Activated CD4-positive, CD25-positive, alpha-beta regulatory T cell treated with anti-CD3 and anti-CD28 coated beads, Interleukin-2, amount 50 U/mL, for 24 hours (primary cell): ENCODE data around the gene DNAJA3.
"Not testable (repeated sequence)": the region's sequence is repeated elsewhere in the genome, so short reads cannot be mapped to it uniquely, and the experiment has no call there.

Source experiments
- ATAC-seq, 2 donors: fragments of 150-1000 bp; cut with Tn5 transposase; one replicate each; pipeline ENCODE4 v1.10.0; 2021; ENCODE audit warnings: mild to moderate bottlenecking in 1 of 2, moderate library complexity in 1 of 2

Gene DNAJA3

DNA sequence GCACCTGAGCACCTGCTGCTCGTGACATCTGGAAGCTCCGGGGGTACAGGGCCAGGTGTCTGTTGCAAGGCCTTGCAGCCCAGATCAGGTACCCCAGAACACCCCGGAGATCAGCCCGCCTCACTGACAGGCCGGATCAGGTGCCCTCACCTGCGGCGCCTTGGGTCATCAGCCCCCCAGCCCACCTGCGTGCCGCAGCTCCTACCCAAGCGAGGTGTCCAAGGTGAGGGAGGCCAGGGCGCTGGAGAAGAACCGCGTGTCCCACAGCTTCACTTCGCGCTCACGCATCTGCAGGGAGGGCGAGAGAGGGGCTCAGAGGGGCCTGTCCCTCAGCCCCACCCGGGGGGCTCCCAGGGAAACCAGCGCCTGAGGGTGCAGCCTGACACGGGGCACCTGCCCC lies 37.9 kb upstream of the DNAJA3 start:
- no peak for ATAC-seq

DNA sequence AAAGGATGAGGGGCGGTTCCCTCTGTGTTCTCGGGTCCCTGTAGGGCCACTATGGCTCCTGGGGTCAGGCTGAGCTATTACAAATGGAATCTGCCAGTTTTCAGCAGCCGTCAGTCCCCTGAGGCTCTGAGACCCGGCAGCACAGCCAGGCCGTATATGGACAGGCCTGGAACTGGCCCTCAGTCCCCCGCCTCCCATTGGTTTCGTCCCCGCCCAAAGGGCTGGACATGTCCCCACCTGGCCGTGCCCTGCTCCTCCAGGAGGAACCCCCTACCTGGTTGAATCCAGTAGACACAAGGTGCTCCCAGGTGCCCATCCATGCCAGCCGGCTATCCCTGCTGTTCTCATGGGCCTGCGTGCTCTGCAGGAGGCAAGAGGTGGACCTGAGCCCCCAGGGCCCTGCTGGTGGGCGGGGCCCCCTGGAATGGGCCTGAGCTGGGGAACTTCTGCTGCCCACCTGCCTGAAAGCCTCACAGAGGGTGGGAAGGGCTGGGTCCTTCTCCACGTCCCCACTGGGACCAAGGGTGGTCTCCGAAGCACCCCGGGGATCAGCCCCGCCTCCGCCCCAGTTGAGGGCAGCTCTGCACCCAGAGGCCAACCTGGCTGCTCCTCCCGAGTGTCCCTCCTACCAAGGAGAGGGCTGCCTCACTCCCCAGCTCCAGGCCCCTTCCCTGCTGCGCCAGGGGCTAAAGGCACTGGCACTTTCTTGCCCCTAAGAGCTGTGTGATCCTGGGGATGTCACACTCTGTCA lies 37.2 kb upstream of the DNAJA3 start:
- ATAC-seq = no peak

DNA sequence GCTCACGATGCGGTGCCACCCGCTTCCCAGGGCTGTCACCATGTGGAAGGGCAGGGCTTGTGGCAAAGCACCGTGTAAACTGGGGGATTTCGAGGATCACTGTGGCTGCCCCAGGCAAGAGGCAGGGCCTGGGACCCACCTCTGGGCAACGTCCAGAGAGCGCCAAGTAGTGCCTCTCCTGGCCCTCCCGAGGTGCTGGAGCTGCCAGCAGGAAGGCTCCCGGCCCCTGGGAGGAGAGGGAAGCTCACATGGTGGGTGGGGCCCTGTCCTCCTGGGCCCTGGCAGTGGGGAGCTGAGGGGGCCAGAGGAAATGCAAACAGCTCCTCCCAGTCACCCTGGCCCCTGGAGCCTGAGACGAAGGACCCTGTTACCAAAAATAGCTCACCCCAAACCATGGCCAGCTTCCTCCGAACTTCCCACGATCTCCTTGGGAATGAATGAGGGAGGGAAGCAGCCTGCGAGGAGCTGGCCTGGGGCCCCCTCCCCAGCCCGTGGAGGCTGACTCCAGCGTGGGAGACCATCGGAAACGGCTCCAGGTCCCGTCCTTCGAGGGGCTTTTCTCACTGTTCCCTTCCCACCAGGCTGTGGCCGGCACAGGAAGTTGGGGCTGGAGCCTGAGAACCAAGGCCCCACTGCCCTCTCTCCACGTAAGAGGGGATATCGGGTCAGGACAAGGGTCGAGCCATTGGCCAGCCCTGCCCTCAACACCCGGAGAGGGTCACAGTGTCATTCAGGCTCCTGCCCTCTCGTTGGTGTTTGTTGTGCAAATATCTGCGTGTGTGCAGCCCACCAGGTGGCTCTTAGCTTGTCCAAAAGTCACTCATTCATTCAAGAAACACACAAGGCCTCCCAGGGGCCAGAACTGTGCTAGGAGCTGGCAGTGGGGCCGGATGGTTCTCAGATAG lies 36.4 kb upstream of the DNAJA3 start:
- ATAC-seq = no peak

DNA sequence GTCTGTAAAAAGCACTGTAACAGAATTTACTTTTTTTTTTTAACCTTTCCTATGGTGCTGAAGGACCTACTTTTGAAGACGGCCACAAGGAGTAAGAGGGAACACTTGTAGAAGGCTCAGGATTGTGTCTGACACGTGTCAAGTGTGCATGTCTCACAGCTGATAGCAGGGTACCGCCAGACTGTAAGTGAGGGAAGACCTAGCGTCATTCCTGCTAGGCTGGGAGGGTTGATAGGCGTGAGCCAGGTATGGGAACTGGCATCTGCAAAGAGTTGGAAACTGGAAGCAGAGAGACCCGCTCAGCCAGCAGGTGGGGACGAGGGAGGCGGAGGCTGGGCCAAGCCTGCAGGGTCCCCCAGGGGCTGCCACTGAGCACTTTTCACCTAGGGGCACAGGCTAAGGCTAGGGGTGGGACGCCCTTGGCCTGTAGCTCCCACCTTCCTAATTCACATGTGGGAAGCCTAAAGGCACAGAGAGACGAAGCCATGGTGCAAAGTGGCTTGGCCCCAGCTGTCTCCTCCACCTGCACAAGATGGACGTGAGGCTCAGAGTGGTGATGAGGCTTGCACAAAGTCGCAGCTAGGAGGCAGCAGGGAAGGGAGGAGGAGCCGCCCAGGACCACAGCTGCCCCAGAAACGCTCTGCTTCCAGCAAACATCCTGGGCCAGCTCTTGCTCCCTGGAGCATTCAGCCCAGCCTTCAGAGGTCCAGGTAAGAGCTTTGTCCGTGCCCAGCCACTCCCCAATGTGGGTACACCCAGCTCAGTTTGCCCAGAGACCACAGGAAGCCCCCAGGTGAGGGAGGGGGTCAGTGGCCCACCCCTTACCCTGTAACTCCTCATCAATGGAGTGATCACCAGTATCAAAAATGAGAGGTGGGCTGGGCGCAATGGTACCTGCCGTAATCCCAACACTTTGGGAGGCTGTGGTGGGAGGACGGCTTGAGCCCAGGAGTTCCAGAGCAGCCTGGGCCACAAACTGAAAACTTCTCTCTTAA lies 35.1 kb upstream of the DNAJA3 start:
- ATAC-seq = no peak

DNA sequence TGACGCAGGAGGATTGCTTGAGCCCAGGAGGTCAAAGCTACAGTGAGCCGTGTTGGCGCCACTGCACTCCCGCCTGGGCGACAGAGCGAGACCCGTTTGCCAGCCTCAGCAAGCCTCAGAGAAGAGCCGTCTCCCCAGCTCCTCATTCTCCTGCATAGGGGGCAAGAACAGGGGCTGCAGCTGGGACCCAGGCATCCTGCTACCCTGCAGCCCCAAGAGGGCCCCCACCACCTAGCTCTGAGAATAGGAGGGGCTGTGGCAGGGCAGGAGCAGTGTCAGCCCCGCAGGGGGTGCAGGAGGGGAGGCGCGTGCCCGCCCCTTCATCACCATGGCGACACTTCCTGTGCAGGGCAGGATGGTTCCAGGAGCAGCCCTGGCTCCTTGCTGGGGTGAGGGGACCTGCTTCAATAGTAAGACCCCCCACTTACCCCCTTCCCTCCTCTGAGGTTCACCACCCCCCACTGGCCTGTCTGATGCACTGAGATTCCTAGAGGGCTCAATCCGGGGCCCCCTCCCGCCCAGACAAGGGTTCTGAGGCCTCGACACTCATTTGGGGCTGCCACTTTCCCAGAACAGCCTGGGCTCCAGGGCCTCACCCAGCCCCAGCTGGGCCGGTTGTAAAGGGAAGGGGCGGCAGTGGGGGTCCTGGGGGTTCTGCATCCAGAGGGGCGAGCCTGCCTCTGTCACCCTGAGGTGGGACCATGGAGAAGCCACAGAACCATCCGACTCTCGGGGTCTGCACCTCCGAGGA lies 33.9 kb upstream of the DNAJA3 start:
- ATAC-seq = no peak

DNA sequence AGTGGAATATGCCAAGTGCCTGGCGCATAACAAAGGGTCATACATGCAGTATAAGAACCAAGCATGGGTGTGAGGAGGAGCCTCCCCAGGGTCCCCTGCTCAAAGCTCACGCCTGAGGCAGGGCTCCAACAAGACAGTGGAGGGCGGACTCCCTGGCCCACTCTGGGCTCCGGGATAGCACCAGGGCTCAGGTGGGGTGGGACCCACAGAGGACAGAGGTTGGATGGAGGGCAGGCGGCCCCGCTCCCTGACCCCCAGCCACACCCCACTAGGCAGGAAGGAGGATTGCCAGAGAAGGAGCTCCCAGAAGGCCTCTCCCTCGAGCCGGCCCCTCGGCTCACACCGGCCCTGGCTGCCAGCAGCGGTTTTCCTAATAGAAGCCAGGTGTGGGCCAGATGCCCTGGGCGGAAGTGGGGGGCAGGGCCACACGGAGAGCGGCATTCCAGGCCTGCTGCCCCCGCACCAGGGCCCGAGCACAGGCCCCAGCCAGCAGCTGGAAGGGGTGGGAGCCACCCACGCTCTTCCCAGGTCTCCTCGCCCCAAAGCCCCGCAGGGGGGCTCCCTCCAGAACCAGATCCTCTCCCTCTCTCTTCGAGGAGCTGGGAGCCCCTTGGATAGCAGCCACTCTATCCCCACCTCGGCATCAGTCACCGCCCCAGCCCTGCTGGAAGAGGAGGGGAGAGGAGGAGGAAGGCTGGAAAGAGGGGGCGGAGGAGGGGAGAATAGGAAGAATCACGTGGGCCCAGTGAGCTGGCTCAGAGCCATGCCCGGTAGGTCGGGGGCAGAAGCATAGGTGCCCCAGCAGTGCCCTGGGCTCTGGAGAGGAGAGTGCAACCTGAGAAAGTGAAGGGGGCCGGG lies 33.1 kb upstream of the DNAJA3 start:
- no peak for ATAC-seq

DNA sequence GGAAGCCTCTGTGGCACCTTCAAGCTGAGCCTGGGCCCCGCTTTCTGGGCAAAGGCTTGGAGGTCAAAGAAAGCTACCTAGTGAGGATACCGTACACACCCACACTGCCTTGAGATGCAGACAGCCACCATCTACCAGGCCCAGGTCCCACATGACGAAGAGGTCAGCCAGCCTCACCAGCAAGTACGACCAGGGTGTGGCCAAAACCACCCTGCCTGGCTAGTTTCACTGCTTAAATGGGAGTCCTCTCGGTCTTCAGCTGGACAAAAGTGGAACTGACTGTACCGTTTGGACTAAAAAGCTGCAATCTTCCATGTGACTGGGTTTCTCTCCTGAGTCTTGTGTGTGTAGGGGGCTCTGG lies 32.4 kb upstream of the DNAJA3 start:
- ATAC-seq = no peak

DNA sequence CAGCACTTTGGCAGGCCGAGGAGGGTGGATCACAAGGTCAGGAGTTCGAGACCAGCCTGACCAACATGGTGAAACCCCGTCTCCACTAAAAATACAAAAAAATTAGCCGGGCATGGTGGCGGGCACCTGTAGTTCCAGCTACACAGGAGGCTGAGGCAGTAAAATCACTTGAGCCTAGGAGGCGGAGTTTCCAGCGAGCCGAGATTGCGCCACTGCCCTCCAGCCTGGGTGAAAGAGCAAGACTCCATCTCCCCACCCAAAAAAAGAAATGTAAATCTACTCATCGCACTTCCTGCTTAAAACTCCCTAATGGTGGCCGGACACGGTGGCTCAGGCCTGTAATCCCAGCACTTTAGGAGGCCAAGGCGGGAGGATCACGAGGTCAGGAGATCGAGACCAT lies 31.8 kb upstream of the DNAJA3 start:
- ATAC-seq = not testable (repeated sequence)

DNA sequence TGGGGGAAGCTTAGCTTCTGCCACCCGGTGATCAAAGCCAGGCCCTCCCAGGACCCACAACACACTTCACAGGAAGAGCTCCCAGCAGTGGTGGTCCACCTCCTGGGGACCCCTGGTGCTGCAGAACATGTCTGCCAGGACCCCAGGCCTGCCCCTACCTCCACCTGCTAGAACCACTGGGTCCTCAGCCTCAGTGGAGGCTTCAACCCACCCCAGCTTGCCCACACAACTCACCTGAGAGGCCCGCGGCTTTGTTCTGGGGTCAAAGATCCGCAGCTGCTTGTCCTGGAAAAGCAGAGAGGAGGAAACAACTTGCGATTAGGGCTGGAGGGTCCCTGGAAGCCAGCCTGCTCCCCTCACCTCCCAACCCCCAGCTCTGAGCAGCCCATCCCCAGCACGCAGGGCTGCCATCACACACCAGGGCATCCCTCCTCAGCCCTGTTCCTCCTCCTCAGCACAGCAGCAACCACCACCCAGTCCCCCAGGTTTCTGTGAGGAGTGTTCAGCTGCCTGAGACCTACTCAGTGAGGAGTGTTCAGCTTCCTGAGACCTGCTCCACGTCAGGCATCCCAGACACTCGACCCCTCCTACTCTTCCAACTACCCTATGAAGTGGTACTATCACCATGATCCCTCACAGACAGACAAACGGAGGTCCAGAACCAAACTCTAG lies 30.5 kb upstream of the DNAJA3 start:
- no peak for ATAC-seq

DNA sequence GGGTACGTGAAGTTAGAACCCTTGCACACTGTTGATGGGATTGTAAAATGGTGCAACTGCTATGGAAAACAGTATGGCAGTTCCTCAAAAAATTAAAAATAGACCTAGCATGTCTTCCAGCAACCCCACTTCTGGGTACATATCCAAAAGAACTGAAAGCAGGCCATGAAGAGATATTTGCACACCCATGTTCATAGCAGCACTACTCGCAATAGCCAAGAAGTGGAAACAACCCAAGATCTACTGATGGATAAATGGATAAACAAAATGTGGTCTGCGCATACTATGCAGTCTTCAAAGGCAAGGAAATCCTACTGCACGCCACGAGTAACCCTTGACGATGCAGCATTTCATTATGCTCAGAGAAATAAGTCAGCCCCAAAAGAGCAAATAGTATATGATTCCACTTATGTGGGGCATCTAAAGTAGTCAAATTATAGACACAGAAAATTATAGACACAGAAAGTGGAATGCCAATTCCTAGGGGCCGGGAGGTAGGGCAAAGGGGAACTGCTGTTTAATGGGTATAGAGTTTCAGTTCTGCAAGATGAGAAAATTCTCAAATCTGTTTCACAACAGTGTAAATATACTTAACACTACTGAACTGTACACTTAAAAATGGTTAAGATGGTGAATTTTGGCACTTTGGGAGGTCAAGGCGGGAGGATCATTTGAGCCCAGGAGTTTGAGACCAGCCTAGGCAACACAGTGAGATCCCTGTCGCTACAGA lies 26.5 kb upstream of the DNAJA3 start:
- no peak for ATAC-seq

DNA sequence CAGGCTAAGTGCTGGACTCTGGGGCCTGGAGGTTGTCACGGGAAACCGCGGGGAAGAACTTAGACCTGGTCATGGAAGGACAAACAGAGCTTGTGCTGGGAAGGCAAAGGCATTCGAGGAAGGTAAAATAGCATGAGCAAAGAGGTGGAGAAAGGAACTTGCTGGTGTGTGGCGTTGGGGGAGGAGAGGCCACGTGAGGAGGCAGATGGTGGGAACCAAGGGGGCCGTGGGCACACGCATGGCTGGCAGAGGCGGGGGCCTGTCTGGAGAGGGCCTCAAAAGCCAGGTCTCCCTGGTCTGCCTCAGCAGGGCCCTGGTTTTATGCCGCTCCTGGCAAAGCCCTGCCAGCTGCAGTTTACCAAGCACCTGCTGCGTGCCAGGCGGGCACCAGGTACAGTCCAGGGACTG lies 24.6 kb upstream of the DNAJA3 start:
- no peak for ATAC-seq

DNA sequence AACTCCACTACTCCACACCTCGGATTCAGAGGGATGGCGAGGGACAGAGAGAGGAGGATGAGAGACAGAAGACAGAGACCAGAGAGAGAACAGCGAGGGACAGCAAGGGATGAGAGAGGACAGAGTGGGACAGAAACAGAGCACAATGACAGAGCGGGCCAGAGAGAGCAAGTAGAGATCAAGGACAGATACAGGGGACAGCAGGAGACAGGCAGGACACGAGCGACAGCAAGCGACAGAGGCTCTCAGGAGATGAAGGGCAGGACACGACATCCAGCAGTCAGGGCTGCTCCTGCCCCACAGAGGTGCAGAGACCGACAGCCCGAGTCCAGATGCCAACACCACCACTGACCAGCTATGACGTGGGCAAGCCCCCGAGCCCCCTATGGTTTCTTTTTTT lies 24.2 kb upstream of the DNAJA3 start:
- ATAC-seq = no peak

DNA sequence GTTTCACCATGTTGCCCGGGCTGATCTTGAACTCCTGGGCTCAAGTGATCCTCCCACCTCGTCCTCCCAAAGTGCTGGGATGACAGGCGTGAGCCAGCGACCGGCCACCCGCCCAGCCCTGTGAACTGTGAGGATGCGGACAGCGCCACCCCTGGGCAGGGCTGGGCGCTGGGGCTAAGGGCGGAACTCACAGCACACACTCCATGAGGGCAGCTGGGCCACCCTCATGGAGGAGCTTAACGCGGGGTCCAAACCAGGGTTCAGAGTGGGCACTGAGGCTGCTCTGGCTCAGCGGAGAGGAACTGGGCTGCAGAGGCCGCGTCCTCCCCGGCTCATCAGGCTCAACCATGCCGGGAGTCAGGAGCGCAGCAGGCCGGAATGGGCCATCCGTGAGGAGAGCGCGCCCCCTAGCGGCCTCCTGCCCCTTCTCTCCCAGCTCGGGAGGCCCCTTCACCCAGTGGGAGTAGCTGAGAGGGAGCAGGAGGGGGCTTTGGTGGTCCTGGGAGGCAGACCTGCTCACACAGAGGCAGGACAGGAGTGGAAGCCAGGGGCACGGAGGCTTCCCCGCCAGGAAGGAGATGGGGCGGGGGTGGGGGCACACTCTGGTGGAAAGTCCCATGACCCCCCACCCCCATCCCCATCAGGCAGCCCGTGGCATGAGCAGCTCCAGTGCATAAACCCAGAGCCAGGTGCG lies 23.1 kb upstream of the DNAJA3 start:
- ATAC-seq = peak; percentile 67 to 86

DNA sequence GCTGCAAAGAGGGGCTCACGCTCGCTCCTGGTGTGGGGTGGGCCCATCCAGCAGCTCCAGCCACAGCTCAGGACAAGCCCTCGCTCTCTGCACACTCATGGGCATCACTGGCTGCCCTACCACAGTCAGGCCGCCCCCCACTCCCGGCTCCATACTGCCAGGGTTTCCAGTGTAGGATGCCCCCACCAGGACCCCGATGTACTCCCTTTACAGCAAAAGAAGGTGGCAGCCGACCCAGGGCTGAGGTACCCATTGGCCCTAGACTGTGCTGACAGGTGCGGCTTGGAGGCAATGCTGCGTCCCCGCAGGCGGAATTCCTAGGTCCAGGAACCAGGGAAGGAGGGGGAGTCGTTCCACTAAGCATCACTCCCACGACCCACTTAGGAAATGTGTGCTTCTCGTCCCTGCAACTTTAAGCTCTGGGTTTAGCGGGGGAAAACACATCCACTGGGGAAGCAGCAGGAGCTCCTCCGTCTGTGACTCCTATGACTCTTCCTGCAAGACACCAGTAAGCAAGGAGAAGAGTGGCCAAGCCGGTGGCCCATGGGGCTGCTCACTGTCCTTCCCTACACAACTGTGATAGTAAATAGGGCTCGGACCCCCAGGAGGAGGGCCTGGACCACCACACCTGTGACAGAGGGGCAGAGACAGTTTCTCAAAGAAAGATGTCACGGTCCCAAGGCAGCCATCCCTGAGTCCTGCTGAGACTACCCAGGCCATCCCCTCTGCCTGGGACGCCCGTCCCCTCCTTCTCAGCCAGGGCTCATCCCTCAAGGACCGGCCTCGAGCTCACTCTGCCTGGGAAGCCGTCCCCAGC lies 22.3 kb upstream of the DNAJA3 start:
- no peak for ATAC-seq

DNA sequence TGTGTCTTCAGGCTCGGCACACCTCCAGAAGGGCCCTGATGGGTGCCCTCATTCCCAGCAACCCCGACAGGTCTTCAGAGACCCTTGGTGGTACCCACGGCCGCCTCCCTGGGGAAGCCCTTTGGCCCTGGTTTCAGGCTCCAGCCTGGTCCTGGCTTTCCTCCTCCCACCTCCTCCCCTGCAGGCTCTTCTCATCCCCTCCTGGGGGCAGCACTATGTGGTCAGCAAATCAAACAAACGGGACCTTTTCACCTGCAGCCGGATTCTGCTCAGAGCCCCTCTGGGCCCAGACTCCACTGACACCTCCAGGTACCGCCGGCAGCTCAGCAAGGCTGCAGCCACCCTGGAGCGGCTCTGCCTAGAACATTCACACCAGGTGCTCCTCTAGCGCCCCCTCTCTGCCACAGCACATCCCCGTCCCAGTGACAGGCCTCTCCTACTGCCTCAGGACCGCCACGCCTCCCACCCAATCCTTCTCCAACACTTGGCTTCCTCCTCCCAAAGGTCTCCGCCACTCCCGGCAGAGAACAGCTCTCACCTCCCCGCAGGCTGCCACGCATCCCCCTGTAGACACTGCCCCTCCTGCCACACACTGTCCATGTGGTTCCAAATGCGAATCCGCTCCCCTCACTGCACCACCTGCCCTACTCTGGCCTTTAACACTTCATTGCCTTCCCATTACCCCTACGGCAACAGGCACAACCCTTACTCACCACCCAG lies 21.3 kb upstream of the DNAJA3 start:
- ATAC-seq = no peak

DNA sequence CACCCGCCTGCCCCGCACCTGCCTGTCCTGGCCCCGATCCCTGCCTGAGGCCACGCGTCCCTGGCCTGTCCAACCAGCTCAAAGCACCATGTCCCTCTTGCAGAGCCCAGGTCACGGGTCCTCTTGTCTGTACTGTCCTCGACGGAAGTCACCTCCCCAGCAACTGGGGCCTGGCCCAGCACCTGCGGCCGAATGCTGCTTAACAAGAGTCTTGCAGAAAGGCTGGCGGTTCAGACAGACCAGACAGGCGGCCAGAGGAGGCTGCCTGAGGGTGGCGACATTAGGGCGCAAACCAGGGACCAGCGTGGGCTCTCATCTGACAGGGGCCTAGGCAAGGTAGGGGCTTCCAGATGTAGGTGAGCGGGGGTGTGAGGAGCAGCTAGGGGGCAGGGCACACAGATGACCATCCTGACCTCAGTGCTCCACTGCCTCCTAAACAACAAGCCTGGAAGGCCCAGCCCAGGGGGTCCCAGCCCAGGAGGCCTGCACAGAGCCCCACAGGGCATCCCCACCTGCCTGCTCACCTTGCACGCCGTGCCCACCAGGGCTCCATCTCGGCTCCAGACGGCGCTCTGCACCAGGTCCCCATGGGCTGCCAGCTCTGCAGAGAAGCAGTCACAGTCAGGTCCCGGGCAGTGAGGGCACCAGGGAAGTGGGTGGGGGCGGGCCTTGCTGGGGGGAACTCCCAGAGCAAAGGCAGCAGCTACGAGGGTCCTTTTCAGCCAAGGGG lies 20.5 kb upstream of the DNAJA3 start:
- ATAC-seq = no peak
